Measurements from ENCODE around the gene SIK3. TPM values are rescaled to one million over a fixed set of nuclear protein-coding genes. Genes with fewer than 3 reads are reported as not detected.

Gene SIK3
- total and polyA plus RNA-seq, 2 experiments from 2014 or later = 6.1 to 33.9 TPM

DNA sequence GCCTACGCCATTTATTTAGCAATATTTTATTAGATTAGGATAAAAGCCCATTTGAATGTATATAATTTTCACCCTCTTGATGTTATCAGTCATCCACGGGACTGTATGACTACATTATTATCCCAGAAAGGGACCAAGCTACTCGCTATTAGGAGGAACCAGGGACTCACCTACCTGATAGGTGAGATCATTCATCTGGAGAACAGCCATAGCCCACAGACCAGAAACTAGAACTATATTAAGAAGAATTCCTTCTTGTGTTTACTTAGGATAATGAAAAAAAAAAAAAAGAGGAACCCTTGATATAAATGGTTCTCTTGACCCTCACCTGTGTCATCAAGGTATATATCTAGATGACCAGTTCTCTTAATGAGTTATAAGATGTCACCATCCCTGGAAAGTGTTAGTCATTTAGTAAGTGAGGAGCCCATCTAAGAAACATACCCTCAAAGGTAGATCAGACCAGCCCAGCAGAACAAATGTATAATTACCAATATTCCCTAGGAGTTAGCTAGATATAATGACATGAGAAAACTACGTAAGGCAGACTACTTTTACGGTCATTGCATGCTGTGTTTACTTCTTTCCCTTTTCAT is 8.0 kb downstream of the SIK3 start:
- H3K79me2 ChIP-seq (replicated peaks; ENCODE audit: insufficient read depth) = peaks cover 100% of the 10 kb centered on the region
- H3K4me3 ChIP-seq = no peak overlapping the region
- no peak for DNase-seq (ENCODE audit: low spot score)
- H3K9me2 ChIP-seq (ENCODE audit: insufficient read depth) = no peaks in the 10 kb centered on the region
- no peaks in the 10 kb centered on the region; the same call in 2 of the 3 replicates for H3K9me3 Mint-ChIP-seq
- no peaks in the 10 kb centered on the region for H3K36me3 ChIP-seq (ENCODE audit: insufficient read depth)
- no peak for TF ChIP-seq ZNF114 (CRISPR knock-in tag; IDR thresholded peaks at IDR 0.05)
- TF ChIP-seq, protein P1, sequence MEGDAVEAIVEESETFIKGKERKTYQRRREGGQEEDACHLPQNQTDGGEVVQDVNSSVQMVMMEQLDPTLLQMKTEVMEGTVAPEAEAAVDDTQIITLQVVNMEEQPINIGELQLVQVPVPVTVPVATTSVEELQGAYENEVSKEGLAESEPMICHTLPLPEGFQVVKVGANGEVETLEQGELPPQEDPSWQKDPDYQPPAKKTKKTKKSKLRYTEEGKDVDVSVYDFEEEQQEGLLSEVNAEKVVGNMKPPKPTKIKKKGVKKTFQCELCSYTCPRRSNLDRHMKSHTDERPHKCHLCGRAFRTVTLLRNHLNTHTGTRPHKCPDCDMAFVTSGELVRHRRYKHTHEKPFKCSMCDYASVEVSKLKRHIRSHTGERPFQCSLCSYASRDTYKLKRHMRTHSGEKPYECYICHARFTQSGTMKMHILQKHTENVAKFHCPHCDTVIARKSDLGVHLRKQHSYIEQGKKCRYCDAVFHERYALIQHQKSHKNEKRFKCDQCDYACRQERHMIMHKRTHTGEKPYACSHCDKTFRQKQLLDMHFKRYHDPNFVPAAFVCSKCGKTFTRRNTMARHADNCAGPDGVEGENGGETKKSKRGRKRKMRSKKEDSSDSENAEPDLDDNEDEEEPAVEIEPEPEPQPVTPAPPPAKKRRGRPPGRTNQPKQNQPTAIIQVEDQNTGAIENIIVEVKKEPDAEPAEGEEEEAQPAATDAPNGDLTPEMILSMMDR (conservative IDR thresholded peaks at IDR 0.05; ENCODE audit: low read depth in 2 of 2) = no peak
- no peak for TF ChIP-seq REST (IDR thresholded peaks at IDR 0.05; ENCODE audit: unreplicated experiment)
- TF ChIP-seq STAT1 (IDR thresholded peaks at IDR 0.05; ENCODE audit: unreplicated experiment) = no peak
- no peak for TF ChIP-seq ZNF462 (CRISPR knock-in tag; IDR thresholded peaks at IDR 0.05)
- no peak for TF ChIP-seq NANOG (IDR thresholded peaks at IDR 0.05; ENCODE audit: borderline replicate concordance)
- no peak for TF ChIP-seq ZNF331 (CRISPR knock-in tag; IDR thresholded peaks at IDR 0.05; ENCODE audit: low read depth)
- TF ChIP-seq, protein P2, sequence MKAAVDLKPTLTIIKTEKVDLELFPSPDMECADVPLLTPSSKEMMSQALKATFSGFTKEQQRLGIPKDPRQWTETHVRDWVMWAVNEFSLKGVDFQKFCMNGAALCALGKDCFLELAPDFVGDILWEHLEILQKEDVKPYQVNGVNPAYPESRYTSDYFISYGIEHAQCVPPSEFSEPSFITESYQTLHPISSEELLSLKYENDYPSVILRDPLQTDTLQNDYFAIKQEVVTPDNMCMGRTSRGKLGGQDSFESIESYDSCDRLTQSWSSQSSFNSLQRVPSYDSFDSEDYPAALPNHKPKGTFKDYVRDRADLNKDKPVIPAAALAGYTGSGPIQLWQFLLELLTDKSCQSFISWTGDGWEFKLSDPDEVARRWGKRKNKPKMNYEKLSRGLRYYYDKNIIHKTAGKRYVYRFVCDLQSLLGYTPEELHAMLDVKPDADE (IDR thresholded peaks at IDR 0.05) = no peak
- TF ChIP-seq EZH2 (IDR thresholded peaks at IDR 0.05; ENCODE audit: low read depth, unreplicated experiment) = no peak
- TF ChIP-seq CREB1 (CRISPR knock-in tag; IDR thresholded peaks at IDR 0.05; ENCODE audit: low read depth) = no peak
- no peak for TF ChIP-seq JUNB (IDR thresholded peaks at IDR 0.05; ENCODE audit: unreplicated experiment)
- no peak for TF ChIP-seq POLR2AphosphoS5 (IDR thresholded peaks at IDR 0.05; ENCODE audit: low read depth)
- no peak for TF ChIP-seq EZH2phosphoT487 (IDR thresholded peaks at IDR 0.05; ENCODE audit: unreplicated experiment)
- peaks cover 3% of the 10 kb centered on the region for H3K4me1 ChIP-seq (ENCODE audit: insufficient read depth)
- no peak overlapping the region for H2AFZ ChIP-seq
- peaks cover 41% of the 10 kb centered on the region for H4K20me1 ChIP-seq (replicated peaks; ENCODE audit: insufficient read depth)
- H3K27me3 Mint-ChIP-seq (ENCODE audit: insufficient read depth, low read depth, poor library complexity) = peaks cover 2% of the 10 kb centered on the region
- no peak overlapping the region for H3K4me3 Mint-ChIP-seq
- H3K27me3 ChIP-seq (ENCODE audit: insufficient read depth) = no peaks in the 10 kb centered on the region
- no peaks in the 10 kb centered on the region for H3F3A ChIP-seq (replicated peaks; ENCODE audit: low read depth)
- peaks cover 14% of the 10 kb centered on the region for H3K4me1 Mint-ChIP-seq
- H3K27ac ChIP-seq (ENCODE audit: low read depth) = no peak overlapping the region
- H3K4me2 ChIP-seq = no peak overlapping the region
- no peak overlapping the region for H3K27ac Mint-ChIP-seq
- ATAC-seq = no peak
- H3K36me3 Mint-ChIP-seq (ENCODE audit: low read depth) = peaks cover 12% of the 10 kb centered on the region

Data from GM23338 (cell line).